ENCODE measurements around the gene CEP97.

GRCh38 chr3:101813817-101814440 is 89.5 kb downstream of the CEP97 start:
- peak; percentile 76 for TF ChIP-seq CTCF (IDR thresholded peaks at IDR 0.05)
- no peak for TF ChIP-seq ZFX (IDR thresholded peaks at IDR 0.05; ENCODE audit: borderline replicate concordance)
